H1 (cell line): ENCODE data around the gene SRPRB. TPM values are rescaled to one million over a fixed set of nuclear protein-coding genes. Genes with fewer than 3 reads are reported as not detected.

Source experiments
- CTCF ChIA-PET: fragments of 300-600 bp; sonication (Branson Sonifier 250); formaldehyde crosslinking; loops from one replicate; lab custom pipeline; 2021; ENCODE audit not compliant: partially characterized antibody; lab: Charles Lee
- POLR2A ChIA-PET: fragments of 300-600 bp; sonication (Branson Sonifier 250); formaldehyde crosslinking; loops from one replicate; lab custom pipeline; 2021; ENCODE audit warnings: inconsistent platforms; ENCODE audit not compliant: partially characterized antibody; lab: Charles Lee
- DNase-seq, 2 experiments: peaks; one replicate each; pipeline versions ENCODE4 v3.0.0 to v3.0.0-alpha.2; 2010 to 2022; ENCODE audit warnings: low spot score in 2 of 2, low read depth in 1 of 2, mixed read lengths in 1 of 2
- FAIRE-seq: peaks from 2 replicates; lab custom pipeline; 2011; peaks lifted over from hg19 to GRCh38; lab: Jason Lieb, UNC
- H2AFZ ChIP-seq: 2 replicates; pipeline ENCODE4 v1.8.1; 2012; ENCODE audit warnings: low read length, inconsistent platforms
- H2AK5ac ChIP-seq: 2 replicates; pipeline ENCODE4 v1.6.1; 2013; ENCODE audit warnings: low read depth, low read length
- H2BK120ac ChIP-seq: replicated peaks from 2 replicates; pipeline ENCODE3; 2013; ENCODE audit warnings: low read depth, low read length, inconsistent platforms
- H2BK12ac ChIP-seq: 2 replicates; pipeline ENCODE4 v1.6.1; 2013; ENCODE audit warnings: low read depth, low read length
- H2BK15ac ChIP-seq: 2 replicates; pipeline ENCODE4 v1.6.1; 2013; ENCODE audit warnings: low read length
- H2BK20ac ChIP-seq: 2 replicates; pipeline ENCODE4 v1.6.1; 2013; ENCODE audit warnings: low read length
- H2BK5ac ChIP-seq: 2 replicates; pipeline ENCODE4 v1.6.1; 2013; ENCODE audit warnings: low read depth, low read length
- H3K14ac ChIP-seq: 2 replicates; pipeline ENCODE4 v1.6.1; 2013; ENCODE audit warnings: inconsistent platforms; ENCODE audit not compliant: insufficient read length
- H3K18ac ChIP-seq: 2 replicates; pipeline ENCODE4 v1.6.1; 2013; ENCODE audit warnings: low read length; ENCODE audit errors: extremely low read depth
- H3K23ac ChIP-seq: 2 replicates; pipeline ENCODE4 v1.6.1; 2013; ENCODE audit warnings: inconsistent platforms; ENCODE audit not compliant: insufficient read length
- H3K23me2 ChIP-seq: 2 replicates; pipeline ENCODE4 v1.6.1; 2013; ENCODE audit warnings: low read depth, low read length
- H3K27ac ChIP-seq: 2 replicates; pipeline ENCODE4 v1.6.1; 2011; ENCODE audit warnings: low read depth, low read length, inconsistent platforms
- H3K27me3 ChIP-seq, 4 experiments: replicated peaks in 1 of 4; 1 replicate in 1 of 4; 2 replicates in 3 of 4; pipeline versions ENCODE4 v1.6.1 to v1.8.1; 2011 to 2013; ENCODE audit warnings: low read length in 3 of 4, mild to moderate bottlenecking in 3 of 4, inconsistent platforms in 2 of 4, mixed read lengths in 2 of 4, moderate library complexity in 1 of 4; ENCODE audit not compliant: control insufficient read depth in 3 of 4, insufficient read depth in 3 of 4; ENCODE audit errors: extremely low read depth in 1 of 4
- H3K36me3 ChIP-seq, 4 experiments: 2 replicates each; pipeline versions ENCODE4 v1.6.1 to v1.8.1; 2011 to 2013; ENCODE audit warnings: mild to moderate bottlenecking in 4 of 4, low read length in 3 of 4, moderate library complexity in 2 of 4, control low read depth in 1 of 4, inconsistent platforms in 1 of 4; ENCODE audit not compliant: insufficient read depth in 4 of 4, control insufficient read depth in 2 of 4
- H3K4ac ChIP-seq: replicated peaks from 2 replicates; pipeline ENCODE3; 2013; ENCODE audit warnings: low read length, low read depth, mixed read lengths, inconsistent platforms; ENCODE audit not compliant: insufficient read length
- H3K4me1 ChIP-seq, 4 experiments: replicated peaks in 1 of 4; 1 replicate in 1 of 4; 2 replicates in 3 of 4; pipeline versions ENCODE4 v1.6.1 to v1.8.1; 2011 to 2013; ENCODE audit warnings: low read length in 3 of 4, inconsistent platforms in 2 of 4, mixed read lengths in 1 of 4; ENCODE audit not compliant: insufficient read depth in 4 of 4, control insufficient read depth in 3 of 4
- H3K4me2 ChIP-seq, 2 experiments: 2 replicates each; pipeline versions ENCODE4 v1.6.1 to v1.8.1; 2011 to 2013; ENCODE audit warnings: low read depth in 2 of 2, low read length in 2 of 2, control low read depth in 1 of 2, inconsistent platforms in 1 of 2, mild to moderate bottlenecking in 1 of 2; ENCODE audit not compliant: insufficient read depth in 1 of 2
- H3K4me3 ChIP-seq, 4 experiments: fragments of 200-600, 300-600 bp in 1 of 4; sonication (generic), shearing (Covaris generic), sonication (Bioruptor Twin) in 1 of 4; 2 replicates each; pipeline versions ENCODE4 v1.5.1 to v1.8.1; 2011 to 2016; ENCODE audit warnings: low read length in 4 of 4, low read depth in 3 of 4, control low read depth in 2 of 4, inconsistent platforms in 2 of 4, mild to moderate bottlenecking in 2 of 4, mixed read lengths in 1 of 4, moderate library complexity in 1 of 4; ENCODE audit not compliant: insufficient read depth in 2 of 4; ENCODE audit errors: extremely low read depth in 1 of 4
- H3K56ac ChIP-seq: replicated peaks from 2 replicates; pipeline ENCODE3; 2013; ENCODE audit warnings: low read depth, mild to moderate bottlenecking, mixed read lengths, low read length, inconsistent platforms; ENCODE audit not compliant: insufficient read length
- H3K79me1 ChIP-seq: 2 replicates; pipeline ENCODE4 v1.6.1; 2013; ENCODE audit warnings: low read depth, low read length, control low read depth
- H3K79me2 ChIP-seq, 2 experiments: 2 replicates each; pipeline versions ENCODE4 v1.6.1 to v1.8.1; 2012 to 2013; ENCODE audit warnings: low read length in 2 of 2, mild to moderate bottlenecking in 2 of 2, inconsistent platforms in 1 of 2; ENCODE audit not compliant: insufficient read depth in 2 of 2, control insufficient read depth in 1 of 2
- H3K9ac ChIP-seq, 4 experiments: replicated peaks in 1 of 4; 1 replicate in 1 of 4; 2 replicates in 3 of 4; pipeline versions ENCODE4 v1.6.1 to v1.8.1; 2011 to 2013; ENCODE audit warnings: low read depth in 3 of 4, low read length in 3 of 4, control low read depth in 2 of 4, mild to moderate bottlenecking in 2 of 4, moderate library complexity in 2 of 4, inconsistent platforms in 1 of 4; ENCODE audit errors: extremely low read depth in 1 of 4
- H3K9me3 ChIP-seq, 2 experiments: 2 replicates each; pipeline versions ENCODE4 v1.6.1 to v1.8.1; 2012 to 2013; ENCODE audit warnings: mild to moderate bottlenecking in 2 of 2, moderate library complexity in 2 of 2, control low read depth in 1 of 2, inconsistent platforms in 1 of 2, low read depth in 1 of 2, low read length in 1 of 2, mixed read lengths in 1 of 2; ENCODE audit not compliant: insufficient read depth in 2 of 2
- H4K20me1 ChIP-seq, 2 experiments: replicated peaks in 1 of 2; 2 replicates each; pipeline versions ENCODE3 to v1.8.1; 2011 to 2013; ENCODE audit warnings: inconsistent platforms in 2 of 2, low read length in 2 of 2, mild to moderate bottlenecking in 1 of 2; ENCODE audit not compliant: insufficient read depth in 2 of 2, control insufficient read depth in 1 of 2
- H4K5ac ChIP-seq: 2 replicates; pipeline ENCODE4 v1.6.1; 2013; ENCODE audit warnings: low read length, low read depth, mixed read lengths, inconsistent platforms; ENCODE audit not compliant: insufficient read length
- H4K8ac ChIP-seq: 2 replicates; pipeline ENCODE4 v1.8.0; 2013; ENCODE audit warnings: mild to moderate bottlenecking, moderate library complexity, low read length, inconsistent platforms; ENCODE audit not compliant: insufficient read depth; ENCODE audit errors: extremely low read depth
- H4K91ac ChIP-seq: replicated peaks from 2 replicates; pipeline ENCODE3; 2013; ENCODE audit warnings: low read length, mixed read lengths, inconsistent platforms; ENCODE audit not compliant: insufficient read length
- BCL11A ChIP-seq, 2 experiments: IDR thresholded peaks; one replicate each; pipeline ENCODE4 v1.6.1; 2011; ENCODE audit warnings: low read depth in 2 of 2, low read length in 2 of 2, mild to moderate bottlenecking in 2 of 2
- GABPA ChIP-seq: IDR thresholded peaks from 2 replicates; pipeline ENCODE4 v1.6.1; 2011; ENCODE audit warnings: mild to moderate bottlenecking, low read length, moderate library complexity, borderline replicate concordance; ENCODE audit not compliant: insufficient read depth
- HDAC2 ChIP-seq, 2 experiments: fragments of 300-600 bp in 1 of 2; sonication (generic) in 1 of 2; IDR thresholded peaks; 2 replicates each; pipeline ENCODE4 v1.6.1; 2011 to 2012; ENCODE audit warnings: low read depth in 2 of 2, low read length in 2 of 2, mild to moderate bottlenecking in 2 of 2, moderate library complexity in 2 of 2, borderline replicate concordance in 1 of 2, inconsistent platforms in 1 of 2
- RXRA ChIP-seq: IDR thresholded peaks from 2 replicates; pipeline ENCODE4 v1.6.1; 2011; ENCODE audit warnings: low read depth, mild to moderate bottlenecking, low read length, moderate library complexity; ENCODE audit not compliant: insufficient read depth
- SP4 ChIP-seq: IDR thresholded peaks from 2 replicates; pipeline ENCODE4 v1.6.1; 2012; ENCODE audit warnings: low read length, inconsistent platforms
- SUZ12 ChIP-seq: fragments of 200-600 bp; sonication (generic); IDR thresholded peaks from 2 replicates; pipeline ENCODE4 v1.6.1; 2012; ENCODE audit warnings: mild to moderate bottlenecking, inconsistent platforms, low read length, moderate library complexity, mixed read lengths
- TAF1 ChIP-seq: IDR thresholded peaks from 2 replicates; pipeline ENCODE4 v1.6.1; 2011; ENCODE audit warnings: mild to moderate bottlenecking, low read depth, low read length
- TBP ChIP-seq: IDR thresholded peaks from 2 replicates; pipeline ENCODE4 v1.6.1; 2011; ENCODE audit warnings: low read depth, low read length, improper control_type of control experiment
- TEAD4 ChIP-seq: IDR thresholded peaks from 2 replicates; pipeline ENCODE4 v1.6.1; 2012; ENCODE audit warnings: low read depth, low read length, inconsistent platforms, mixed read lengths
- WGBS, 2 experiments: shearing (Covaris generic) in 1 of 2; methylation state at CpG; one replicate each; pipeline versions ENCODE4 v1.1.6 to v1.1.7; 2013 to 2015; ENCODE audit warnings: low lambda C conversion rate in 2 of 2, mixed read lengths in 2 of 2, inconsistent platforms in 1 of 2, low coverage in 1 of 2, missing lambda C conversion rate in 1 of 2; ENCODE audit not compliant: insufficient replicate concordance in 2 of 2, insufficient coverage in 1 of 2, insufficient read length in 1 of 2; ENCODE audit errors: extremely low coverage in 1 of 2, missing lambda C conversion rate in 1 of 2; 5-methylcytosine and 5-hydroxymethylcytosine counted together
- polyA plus RNA-seq, 7 experiments: library from polyadenylated mRNA; depleted of rRNA in 3 of 7; stranded (reverse) in 5 of 7; unstranded in 2 of 7; fragments of >200 nt in 5 of 7; fragments of 200-250 nt in 2 of 7; gene quantifications; 1 replicate in 5 of 7; 2 replicates in 1 of 7; 4 replicates in 1 of 7; pipeline versions ENCODE4 v1.2.1 to v1.2.3, GENCODE V29; 2011 to 2013; ENCODE audit warnings: missing spikeins in 2 of 7, mixed read lengths in 2 of 7
- total RNA-seq: library from RNA; stranded (reverse); fragmentation: NEBNext Ultra II Directional; extraction: Animal tissue kit (Norgen Biotek cat#: 25700); gene quantifications from 2 replicates; pipeline ENCODE4 v1.2.1, GENCODE V29; 2021
- TF ChIP-seq, protein P1 (sequence below): IDR thresholded peaks from 2 replicates; pipeline ENCODE4 v1.6.1; 2012; ENCODE audit warnings: inconsistent platforms

The SRPRB gene
- total and polyA plus RNA-seq, 2 of the 8 experiments (the other 6 are each of a cell fraction or from before 2014, with no cell fraction given), result 15.9 to 49.8 TPM

DNA sequence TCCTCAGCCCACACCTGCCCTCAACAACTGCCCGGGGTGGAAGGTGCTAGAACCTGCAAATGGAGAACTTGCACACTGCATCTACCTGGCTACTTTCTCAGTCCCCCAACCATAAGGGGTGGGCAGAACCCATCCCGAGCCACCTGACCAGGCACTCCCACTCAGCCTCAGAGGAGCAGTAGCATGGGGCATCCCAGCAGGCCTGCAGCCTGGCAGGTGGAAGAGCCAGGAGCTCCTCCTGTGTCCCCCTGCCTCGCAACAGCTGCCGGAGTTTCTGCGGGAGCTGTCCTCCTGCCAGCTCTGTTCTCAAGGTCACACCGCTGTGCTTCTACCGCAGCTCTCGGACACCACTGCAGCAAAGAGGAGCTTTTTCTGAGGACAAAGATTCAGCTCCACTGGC lies 62.6 kb downstream of the SRPRB start:
- Histone ChIP-seq H3K79me2 (no peaks in the 10 kb centered on the region), H3K9ac (no peak overlapping the region), H2AK5ac (no peak overlapping the region), H4K8ac (no peak overlapping the region), H3K27ac (no peak overlapping the region), H3K18ac (no peak overlapping the region), H2BK12ac (no peak overlapping the region), H2BK5ac (no peak overlapping the region), H2BK15ac (no peak overlapping the region), H4K91ac (no peak overlapping the region), H3K4me1 (peaks cover 0 to 3% (median 0%) of the 10 kb centered on the region in 4 experiments; a peak in 3 of 7 replicates), H2BK120ac (no peak overlapping the region), H3K23ac (no peak overlapping the region), H4K5ac (no peak overlapping the region), H4K20me1 (no peaks in the 10 kb centered on the region), H3K79me1 (no peaks in the 10 kb centered on the region), H3K4me3 (no peak overlapping the region), H3K27me3 (no peaks in the 10 kb centered on the region), H3K4ac (no peak overlapping the region), H3K14ac (no peak overlapping the region), H3K56ac (no peak overlapping the region), H3K36me3 (no peaks in the 10 kb centered on the region), H3K9me3 (no peaks in the 10 kb centered on the region), H3K4me2 (no peak overlapping the region), H2AFZ (no peak overlapping the region), H3K23me2 (no peaks in the 10 kb centered on the region), H2BK20ac (no peak overlapping the region)
- ChIA-PET POLR2A (interaction anchor here (1.7 kb wide), 1 partner anchor 24 kb away, joined by 3 read pairs; no protein-coding TSS in a partner anchor), CTCF (interaction anchor here (0.6 to 2.4 kb wide), 7 partner anchors 10 to 161 kb away, joined by 3 to 6 read pairs (median 3); no protein-coding TSS in a partner anchor)
- 81% methylated on average over 8 of the region's 8 CpGs; no CpG with 5 or more reads in 1 of the 2 experiments for WGBS, 2 experiments
- no peak for DNase-seq
- no peak for FAIRE-seq
- no peak for TF ChIP-seq TEAD4
- no peak for TF ChIP-seq GABPA
- no peak for TF ChIP-seq TAF1
- TF ChIP-seq, protein P1, sequence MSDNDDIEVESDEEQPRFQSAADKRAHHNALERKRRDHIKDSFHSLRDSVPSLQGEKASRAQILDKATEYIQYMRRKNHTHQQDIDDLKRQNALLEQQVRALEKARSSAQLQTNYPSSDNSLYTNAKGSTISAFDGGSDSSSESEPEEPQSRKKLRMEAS, result no peak
- no peak for TF ChIP-seq RXRA
- TF ChIP-seq HDAC2 (IDR thresholded peaks at IDR 0.05; ENCODE audit: borderline replicate concordance in 1 of 2, low read depth in 2 of 2, low read length in 2 of 2), result no peak
- no peak for TF ChIP-seq TBP
- no peak for TF ChIP-seq SP4
- no peak for TF ChIP-seq SUZ12
- no peak for TF ChIP-seq BCL11A (IDR thresholded peaks at IDR 0.05; ENCODE audit: low read depth in 2 of 2, low read length in 2 of 2)
